Esophagus muscularis mucosa (tissue), 4 donors: ENCODE measurements around the gene GFPT2.

Experiments used
- EP300 ChIP-seq: sonication (generic); formaldehyde crosslinking; IDR thresholded peaks from one replicate; pipeline ENCODE4 v1.6.1; 2017; ENCODE audit warnings: antibody characterized with exemption
- POLR2A ChIP-seq: fragments of 450-650 bp; IDR thresholded peaks from one replicate; pipeline ENCODE4 v1.6.1; 2017; ENCODE audit warnings: antibody characterized with exemption, moderate library complexity, mild to moderate bottlenecking, low read depth
- POLR2AphosphoS5 ChIP-seq, 2 donors: sonication (generic); formaldehyde crosslinking; IDR thresholded peaks; one replicate each; pipeline ENCODE4 v1.6.1; 2017; ENCODE audit warnings: antibody characterized with exemption in 2 of 2
- TF ChIP-seq, protein P1 (sequence below), 3 experiments: fragments of 200-600 bp in 2 of 3; fragments of 450-650 bp in 1 of 3; sonication (generic) in 2 of 3; IDR thresholded peaks; one replicate each; pipeline ENCODE4 v1.5.1; 2017 to 2019; ENCODE audit warnings: antibody characterized with exemption in 3 of 3, mild to moderate bottlenecking in 2 of 3, moderate library complexity in 1 of 3

DNA sequence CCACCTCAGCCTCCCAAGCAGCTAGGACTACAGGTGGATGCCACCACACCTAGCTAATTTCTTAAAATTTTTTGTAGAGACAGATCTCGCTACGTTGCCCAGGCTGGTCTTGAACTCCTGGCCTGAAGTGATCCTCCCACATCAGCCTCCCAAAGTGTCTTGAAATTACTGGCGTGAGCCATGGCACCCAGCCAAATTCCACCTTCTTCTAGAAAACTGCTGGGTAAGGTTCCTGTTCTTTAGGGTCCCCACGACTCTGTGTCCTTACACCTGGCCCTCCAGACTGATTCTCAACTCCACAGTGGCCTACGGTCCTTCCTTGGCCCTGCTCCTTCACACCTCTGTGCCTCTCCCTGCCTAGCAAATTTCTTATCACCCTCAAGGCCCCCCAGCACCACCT lies 63.2 kb downstream of the GFPT2 start:
- TF ChIP-seq EP300 (no peak), POLR2AphosphoS5 (IDR thresholded peaks at IDR 0.05) (no peak), POLR2A (no peak)
- TF ChIP-seq, protein P1, sequence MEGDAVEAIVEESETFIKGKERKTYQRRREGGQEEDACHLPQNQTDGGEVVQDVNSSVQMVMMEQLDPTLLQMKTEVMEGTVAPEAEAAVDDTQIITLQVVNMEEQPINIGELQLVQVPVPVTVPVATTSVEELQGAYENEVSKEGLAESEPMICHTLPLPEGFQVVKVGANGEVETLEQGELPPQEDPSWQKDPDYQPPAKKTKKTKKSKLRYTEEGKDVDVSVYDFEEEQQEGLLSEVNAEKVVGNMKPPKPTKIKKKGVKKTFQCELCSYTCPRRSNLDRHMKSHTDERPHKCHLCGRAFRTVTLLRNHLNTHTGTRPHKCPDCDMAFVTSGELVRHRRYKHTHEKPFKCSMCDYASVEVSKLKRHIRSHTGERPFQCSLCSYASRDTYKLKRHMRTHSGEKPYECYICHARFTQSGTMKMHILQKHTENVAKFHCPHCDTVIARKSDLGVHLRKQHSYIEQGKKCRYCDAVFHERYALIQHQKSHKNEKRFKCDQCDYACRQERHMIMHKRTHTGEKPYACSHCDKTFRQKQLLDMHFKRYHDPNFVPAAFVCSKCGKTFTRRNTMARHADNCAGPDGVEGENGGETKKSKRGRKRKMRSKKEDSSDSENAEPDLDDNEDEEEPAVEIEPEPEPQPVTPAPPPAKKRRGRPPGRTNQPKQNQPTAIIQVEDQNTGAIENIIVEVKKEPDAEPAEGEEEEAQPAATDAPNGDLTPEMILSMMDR (IDR thresholded peaks at IDR 0.05): no peak
